HG03354 (cell line): ENCODE results near the gene DGKG.
A peak's percentile ranks its signal among the peaks of the same experiment; 100 is the strongest.

Experiments
- ATAC-seq: cut with Tn5 transposase; IDR thresholded peaks from one replicate; pipeline ENCODE4 v1.9.1; 2021; ENCODE audit warnings: mild to moderate bottlenecking; ENCODE audit not compliant: unreplicated experiment, poor library complexity, severe bottlenecking

The DGKG gene

GRCh38 chr3:186185194-186185787, 176.7 kb downstream of the DGKG start:
- peak; percentile 77 for ATAC-seq

- no peak for ATAC-seq
Measured at GRCh38 chr3:186184021-186184420, 178.0 kb downstream of the DGKG start.

- ATAC-seq = no peak
Measured at GRCh38 chr3:186182850-186183249, 179.2 kb downstream of the DGKG start.

- no peak for ATAC-seq
Measured at GRCh38 chr3:186181901-186182300, 180.1 kb downstream of the DGKG start.

- no peak for ATAC-seq
Measured at GRCh38 chr3:186180891-186181481, 181.0 kb downstream of the DGKG start.

GRCh38 chr3:186180151-186180550, 181.9 kb downstream of the DGKG start:
- no peak for ATAC-seq

- ATAC-seq = no peak
Measured at GRCh38 chr3:186178412-186178811, 183.6 kb downstream of the DGKG start.

GRCh38 chr3:186176373-186176990, 185.6 kb downstream of the DGKG start:
- no peak for ATAC-seq

- ATAC-seq = no peak
Measured at GRCh38 chr3:186173224-186173815, 188.7 kb downstream of the DGKG start.

- ATAC-seq = no peak
Measured at GRCh38 chr3:186172353-186172752, 189.7 kb downstream of the DGKG start.

- ATAC-seq = no peak
Measured at GRCh38 chr3:186171521-186171920, 190.5 kb downstream of the DGKG start.

- no peak for ATAC-seq
Measured at GRCh38 chr3:186170516-186170915, 191.5 kb downstream of the DGKG start.

GRCh38 chr3:186169379-186169778, 192.7 kb downstream of the DGKG start:
- ATAC-seq = no peak

GRCh38 chr3:186168976-186169375, 193.1 kb downstream of the DGKG start:
- ATAC-seq = no peak

GRCh38 chr3:186167646-186168395, 194.2 kb downstream of the DGKG start:
- ATAC-seq = no peak

- ATAC-seq = no peak
Measured at GRCh38 chr3:186166491-186167288, 195.3 kb downstream of the DGKG start.

GRCh38 chr3:186166036-186166435, 196.0 kb downstream of the DGKG start:
- no peak for ATAC-seq

- ATAC-seq = no peak
Measured at GRCh38 chr3:186165331-186165730, 196.7 kb downstream of the DGKG start.

- ATAC-seq = no peak
Measured at GRCh38 chr3:186164696-186165095, 197.3 kb downstream of the DGKG start.

- ATAC-seq = no peak
Measured at GRCh38 chr3:186162221-186162620, 199.8 kb downstream of the DGKG start.
